ENCODE measurements around the gene PCED1A. TPM values are rescaled to one million over a fixed set of nuclear protein-coding genes. Genes with fewer than 3 reads are reported as not detected.

The PCED1A gene
- total RNA-seq, 1 donor from 2014 or later, result 53.2 TPM

GRCh38 chr20:2846698-2847097 is 6.2 kb upstream of the PCED1A start:
- H3K9me3 Mint-ChIP-seq, result no peaks in the 10 kb centered on the region
- no peak for DNase-seq
- H3K27me3 Mint-ChIP-seq, result no peaks in the 10 kb centered on the region
- H3K4me3 Mint-ChIP-seq, result no peak overlapping the region
- H3K27ac Mint-ChIP-seq, result no peak overlapping the region
- ATAC-seq (ENCODE audit: low read depth), result no peak
- no peak for TF ChIP-seq CTCF (IDR thresholded peaks at IDR 0.05)
- POLR2A ChIA-PET, result no interaction called here
- H3K4me1 Mint-ChIP-seq, result peaks cover 2% of the 10 kb centered on the region
- CTCF ChIA-PET, result no interaction called here
- intact Hi-C loops (cut with micrococcal nuclease), result loop anchor here (10.0 kb wide), 2 partner anchors 152 to 372 kb away; partner anchors contain the start of genes EBF4 and SNRPB
- peaks cover 16% of the 10 kb centered on the region for H3K36me3 Mint-ChIP-seq (ENCODE audit: low read depth)

GRCh38 chr20:2845607-2846006 is 5.2 kb upstream of the PCED1A start:
- H3K9me3 Mint-ChIP-seq, result no peaks in the 10 kb centered on the region
- TF ChIP-seq CTCF (IDR thresholded peaks at IDR 0.05), result no peak
- H3K4me1 Mint-ChIP-seq, result peaks cover 8% of the 10 kb centered on the region
- intact Hi-C loops (cut with micrococcal nuclease), result loop anchor here (10.0 kb wide), 2 partner anchors 151 to 371 kb away; partner anchors contain the start of genes EBF4 and SNRPB
- CTCF ChIA-PET, result no interaction called here
- ATAC-seq (ENCODE audit: low read depth), result no peak
- POLR2A ChIA-PET, result no interaction called here
- no peaks in the 10 kb centered on the region for H3K27me3 Mint-ChIP-seq
- DNase-seq, result no peak
- H3K4me3 Mint-ChIP-seq, result no peak overlapping the region
- H3K36me3 Mint-ChIP-seq (ENCODE audit: low read depth), result peaks cover 16% of the 10 kb centered on the region
- H3K27ac Mint-ChIP-seq, result no peak overlapping the region

- intact Hi-C loops (cut with micrococcal nuclease), result loop anchor here (1.0 to 10.0 kb wide), 6 partner anchors 32 to 366 kb away; partner anchors contain the start of genes CPXM1, EBF4, NOP56 and PTPRA
- H3K4me3 Mint-ChIP-seq, result peak overlapping the region; percentile 86
- peak overlapping the region; percentile 63 for H3K27ac Mint-ChIP-seq
- DNase-seq (no peak), ATAC-seq (ENCODE audit: low read depth) (peak; percentile 26)
- H3K36me3 Mint-ChIP-seq (ENCODE audit: low read depth), result peaks cover 12% of the 10 kb centered on the region
- ChIA-PET CTCF (no interaction called here), POLR2A (interaction anchor here (0.5 to 3.0 kb wide), 12 partner anchors 8 to 370 kb away, joined by 3 to 17 read pairs (median 4); partner anchors contain the start of genes NOP56, PTPRA and SNRPB)
- H3K27me3 Mint-ChIP-seq, result no peaks in the 10 kb centered on the region
- TF ChIP-seq CTCF (IDR thresholded peaks at IDR 0.05), result no peak
- no peaks in the 10 kb centered on the region for H3K9me3 Mint-ChIP-seq
- H3K4me1 Mint-ChIP-seq, result peaks cover 28% of the 10 kb centered on the region
Observed at GRCh38 chr20:2840967-2841531, 594 bp upstream of the PCED1A start.

- DNase-seq, result no peak
- ChIA-PET POLR2A (interaction anchor here (0.7 to 3.0 kb wide), 8 partner anchors 8 to 369 kb away, joined by 3 to 17 read pairs (median 7); partner anchors contain the start of genes NOP56, PTPRA and SNRPB), CTCF (no interaction called here)
- peaks cover 15% of the 10 kb centered on the region for H3K36me3 Mint-ChIP-seq (ENCODE audit: low read depth)
- no peak for ATAC-seq (ENCODE audit: low read depth)
- peaks cover 28% of the 10 kb centered on the region for H3K4me1 Mint-ChIP-seq
- H3K9me3 Mint-ChIP-seq, result no peaks in the 10 kb centered on the region
- H3K27me3 Mint-ChIP-seq, result no peaks in the 10 kb centered on the region
- intact Hi-C loops (cut with micrococcal nuclease), result loop anchor here (1.0 to 10.0 kb wide), 6 partner anchors 34 to 365 kb away; partner anchors contain the start of genes CPXM1, EBF4, NOP56 and PTPRA
- peak overlapping the region; percentile 80 for H3K4me3 Mint-ChIP-seq
- H3K27ac Mint-ChIP-seq, result peak overlapping the region; percentile 67
- no peak for TF ChIP-seq CTCF (IDR thresholded peaks at IDR 0.05)
Observed at GRCh38 chr20:2839732-2840137, 720 bp downstream of the PCED1A start.

GRCh38 chr20:2838847-2839671 is 1.4 kb downstream of the PCED1A start:
- intact Hi-C loops (cut with micrococcal nuclease), result no loop called here
- ChIA-PET POLR2A (interaction anchor here (3.0 kb wide), 1 partner anchor 33 kb away, joined by 17 read pairs; the partner anchor contains the start of gene PTPRA), CTCF (no interaction called here)
- Mint-ChIP-seq H3K9me3 (no peaks in the 10 kb centered on the region), H3K27me3 (no peaks in the 10 kb centered on the region), H3K4me1 (peaks cover 28% of the 10 kb centered on the region), H3K4me3 (peak overlapping the region; percentile 80), H3K27ac (peak overlapping the region; percentile 67), H3K36me3 (ENCODE audit: low read depth) (peaks cover 13% of the 10 kb centered on the region)
- DNase-seq, result no peak
- ATAC-seq (ENCODE audit: low read depth), result no peak
- no peak for TF ChIP-seq CTCF (IDR thresholded peaks at IDR 0.05)
